Neural cell (in vitro differentiated cells): Measurements from ENCODE around the gene TMEM200C. TPM values are rescaled to one million over a fixed set of nuclear protein-coding genes. Genes with fewer than 3 reads are reported as not detected.

Experiments used
- H2AFZ ChIP-seq: fragments of 200-600, 300-800 bp; sonication (generic), shearing (Covaris generic); 2 replicates; pipeline ENCODE4 v1.6.0; 2014; ENCODE audit warnings: low read depth, mild to moderate bottlenecking, antibody characterized with exemption, low read length, moderate library complexity
- H3F3A ChIP-seq: fragments of 200-600 bp; shearing (Covaris generic); 2 replicates; pipeline ENCODE4 v1.6.1; 2016; ENCODE audit warnings: mild to moderate bottlenecking, moderate library complexity, mixed read lengths, antibody characterized with exemption, low read length; ENCODE audit not compliant: insufficient read depth, poor library complexity, severe bottlenecking
- H3K27ac ChIP-seq: fragments of 200-600, 300-800 bp; sonication (generic), shearing (Covaris generic); 2 replicates; pipeline ENCODE4 v1.5.1; 2014; ENCODE audit warnings: mild to moderate bottlenecking, low read length, moderate library complexity
- H3K27me3 ChIP-seq: fragments of 300-800, 200-600 bp; sonication (generic), shearing (Covaris generic); 2 replicates; pipeline ENCODE4 v1.6.0; 2014; ENCODE audit warnings: mild to moderate bottlenecking, low read depth, low read length, moderate library complexity; ENCODE audit not compliant: insufficient read depth
- H3K36me3 ChIP-seq: fragments of 300-800, 200-600 bp; sonication (generic), shearing (Covaris generic); 2 replicates; pipeline ENCODE4 v1.5.1; 2014; ENCODE audit warnings: mild to moderate bottlenecking, antibody characterized with exemption, low read length, moderate library complexity; ENCODE audit not compliant: insufficient read depth
- H3K4me2 ChIP-seq: fragments of 300-800, 200-600 bp; sonication (generic), shearing (Covaris generic); 2 replicates; pipeline ENCODE4 v1.6.0; 2014; ENCODE audit warnings: mild to moderate bottlenecking, low read length
- H3K4me3 ChIP-seq: fragments of 300-800, 200-600 bp; sonication (generic), shearing (Covaris generic); 2 replicates; pipeline ENCODE4 v1.5.1; 2014; ENCODE audit warnings: mild to moderate bottlenecking, low read length, moderate library complexity
- H3K79me2 ChIP-seq: fragments of 200-600 bp; shearing (Covaris generic); replicated peaks from 2 replicates; pipeline ENCODE4 v1.6.0; 2014; ENCODE audit warnings: mild to moderate bottlenecking, low read length, moderate library complexity; ENCODE audit not compliant: insufficient read depth
- H3K9ac ChIP-seq: fragments of 300-800, 200-600 bp; sonication (generic), shearing (Covaris generic); 2 replicates; pipeline ENCODE4 v1.6.1; 2016; ENCODE audit warnings: mild to moderate bottlenecking, low read length, mixed read lengths
- H3K9me2 ChIP-seq: fragments of 200-600 bp; shearing (Covaris generic); 2 replicates; pipeline ENCODE4 v1.6.1; 2016; ENCODE audit warnings: mild to moderate bottlenecking, low read length, mixed read lengths; ENCODE audit not compliant: insufficient read depth
- H3K9me3 ChIP-seq: fragments of 200-600, 300-800 bp; sonication (generic), shearing (Covaris generic); 2 replicates; pipeline ENCODE4 v1.6.1; 2016; ENCODE audit warnings: mild to moderate bottlenecking, mixed run types, low read length, moderate library complexity, mixed read lengths
- H4K20me1 ChIP-seq: fragments of 200-600 bp; shearing (Covaris generic); 2 replicates; pipeline ENCODE4 v1.6.1; 2016; ENCODE audit warnings: mild to moderate bottlenecking, mixed run types; ENCODE audit not compliant: insufficient read depth
- CTCF ChIP-seq: fragments of 450-650 bp; IDR thresholded peaks from 2 replicates; pipeline ENCODE4 v1.5.1; 2014; ENCODE audit warnings: antibody characterized with exemption, mild to moderate bottlenecking, moderate library complexity; ENCODE audit not compliant: poor library complexity, severe bottlenecking
- EP300 ChIP-seq: fragments of 450-650 bp; conservative IDR thresholded peaks from 2 replicates; pipeline ENCODE4 v1.6.1; 2014; ENCODE audit warnings: antibody characterized with exemption, mild to moderate bottlenecking, moderate library complexity; ENCODE audit not compliant: poor library complexity, severe bottlenecking
- EZH2 ChIP-seq: fragments of 200-600, 300-800 bp; shearing (Covaris generic), sonication (generic); IDR thresholded peaks from 2 replicates; pipeline ENCODE4 v1.6.1; 2014; ENCODE audit warnings: antibody characterized with exemption, low read length, borderline replicate concordance, mild to moderate bottlenecking; ENCODE audit not compliant: insufficient read depth, poor library complexity, severe bottlenecking
- MXI1 ChIP-seq: fragments of 450-650 bp; conservative IDR thresholded peaks from 2 replicates; pipeline ENCODE4 v1.6.1; 2014; ENCODE audit warnings: antibody characterized with exemption, mild to moderate bottlenecking; ENCODE audit not compliant: poor library complexity, severe bottlenecking
- POLR2AphosphoS5 ChIP-seq: IDR thresholded peaks from 2 replicates; pipeline ENCODE4 v1.6.1; 2012
- RAD21 ChIP-seq: fragments of 450-650 bp; conservative IDR thresholded peaks from 2 replicates; pipeline ENCODE4 v1.6.1; 2014; ENCODE audit warnings: antibody characterized with exemption, mild to moderate bottlenecking, moderate library complexity
- REST ChIP-seq: IDR thresholded peaks from 2 replicates; pipeline ENCODE4 v1.6.1; 2012; ENCODE audit warnings: borderline replicate concordance
- SMC3 ChIP-seq: fragments of 450-650 bp; conservative IDR thresholded peaks from 2 replicates; pipeline ENCODE4 v1.6.1; 2014; ENCODE audit warnings: antibody characterized with exemption, mild to moderate bottlenecking, moderate library complexity; ENCODE audit not compliant: poor library complexity
- TAF1 ChIP-seq: IDR thresholded peaks from 2 replicates; pipeline ENCODE4 v1.6.1; 2012; ENCODE audit warnings: low read depth
- polyA plus RNA-seq: library from polyadenylated mRNA; depleted of rRNA; stranded (reverse); fragments of >200 nt; gene quantifications from 2 replicates; pipeline ENCODE4 v1.2.3, GENCODE V29; 2014

Gene TMEM200C
- polyA plus RNA-seq, 1 donor from 2014 or later = 8.2 TPM

- no peaks in the 10 kb centered on the region for H3F3A ChIP-seq
- no peak overlapping the region for H3K9ac ChIP-seq
- H3K9me2 ChIP-seq = no peaks in the 10 kb centered on the region
- no peaks in the 10 kb centered on the region for H3K36me3 ChIP-seq
- no peak overlapping the region for H3K4me3 ChIP-seq
- no peaks in the 10 kb centered on the region for H3K27me3 ChIP-seq
- H4K20me1 ChIP-seq = no peaks in the 10 kb centered on the region
- H3K27ac ChIP-seq = no peak overlapping the region
- TF ChIP-seq EP300 = no peak
- no peak for TF ChIP-seq MXI1
- TF ChIP-seq TAF1 = no peak
- no peak for TF ChIP-seq RAD21
- TF ChIP-seq EZH2 = no peak
- no peak for TF ChIP-seq REST
- TF ChIP-seq SMC3 = no peak
- no peak for TF ChIP-seq POLR2AphosphoS5
- TF ChIP-seq CTCF = no peak
- no peaks in the 10 kb centered on the region for H3K79me2 ChIP-seq
- no peak overlapping the region for H3K4me2 ChIP-seq
- H3K9me3 ChIP-seq = no peaks in the 10 kb centered on the region
- no peak overlapping the region for H2AFZ ChIP-seq
These were observed 41.8 kb upstream of the TMEM200C start for GRCh38 chr18:5937121-5937520.

GRCh38 chr18:5930789-5931188, 35.5 kb upstream of the TMEM200C start:
- H3K36me3 ChIP-seq = no peaks in the 10 kb centered on the region
- no peak overlapping the region for H3K4me3 ChIP-seq
- no peak overlapping the region for H3K4me2 ChIP-seq
- H3K27me3 ChIP-seq = no peaks in the 10 kb centered on the region
- no peak overlapping the region for H3K27ac ChIP-seq
- no peaks in the 10 kb centered on the region for H4K20me1 ChIP-seq
- no peak for TF ChIP-seq POLR2AphosphoS5
- no peak for TF ChIP-seq MXI1
- no peak for TF ChIP-seq CTCF
- no peak for TF ChIP-seq EZH2
- no peaks in the 10 kb centered on the region for H3F3A ChIP-seq
- no peaks in the 10 kb centered on the region for H3K9me3 ChIP-seq
- H3K9me2 ChIP-seq = no peaks in the 10 kb centered on the region
- H3K9ac ChIP-seq = no peak overlapping the region
- no peaks in the 10 kb centered on the region for H3K79me2 ChIP-seq
- no peak overlapping the region for H2AFZ ChIP-seq
